Loucy (cell line): ENCODE results near the gene WDR45B.

ENCODE experiments used
- H2AFZ ChIP-seq: fragments of 200-600 bp; sonication (generic); 2 replicates; pipeline ENCODE4 v1.6.0; 2016; ENCODE audit warnings: antibody characterized with exemption, mild to moderate bottlenecking, low read length, moderate library complexity
- H3F3A ChIP-seq: fragments of 200-600 bp; 2 replicates; pipeline ENCODE4 v1.6.0; 2016; ENCODE audit warnings: antibody characterized with exemption, low read depth, mild to moderate bottlenecking
- H3K27me3 ChIP-seq: fragments of 200-600 bp; sonication (generic); 2 replicates; pipeline ENCODE4 v1.6.1; 2014; ENCODE audit warnings: low read length, mild to moderate bottlenecking; ENCODE audit not compliant: insufficient read depth, poor library complexity, severe bottlenecking
- H3K36me3 ChIP-seq: fragments of 200-600 bp; sonication (generic); 2 replicates; pipeline ENCODE4 v1.6.1; 2016; ENCODE audit warnings: low read length; ENCODE audit not compliant: insufficient read depth
- H3K4me1 ChIP-seq: fragments of 200-600 bp; sonication (generic); 2 replicates; pipeline ENCODE4 v1.5.1; 2014; ENCODE audit warnings: low read length, mild to moderate bottlenecking; ENCODE audit not compliant: insufficient read depth, poor library complexity, severe bottlenecking
- H3K4me2 ChIP-seq: fragments of 200-600 bp; sonication (generic); 2 replicates; pipeline ENCODE4 v1.6.0; 2014; ENCODE audit warnings: antibody characterized with exemption, low read length, low read depth, mild to moderate bottlenecking; ENCODE audit not compliant: poor library complexity, severe bottlenecking
- H3K4me3 ChIP-seq: fragments of 200-600 bp; sonication (generic); 2 replicates; pipeline ENCODE4 v1.5.1; 2014; ENCODE audit warnings: low read length, mild to moderate bottlenecking, mixed read lengths; ENCODE audit not compliant: poor library complexity, severe bottlenecking
- H3K79me2 ChIP-seq: fragments of 200-600 bp; sonication (generic); 2 replicates; pipeline ENCODE4 v1.6.1; 2014; ENCODE audit warnings: low read length; ENCODE audit not compliant: insufficient read depth
- H3K9ac ChIP-seq: fragments of 200-600 bp; sonication (generic); 2 replicates; pipeline ENCODE4 v1.6.0; 2014; ENCODE audit warnings: mild to moderate bottlenecking, low read depth, low read length, moderate library complexity; ENCODE audit not compliant: poor library complexity, severe bottlenecking
- H3K9me2 ChIP-seq: fragments of 200-600 bp; sonication (generic); replicated peaks from 2 replicates; pipeline ENCODE4 v1.6.1; 2016; ENCODE audit warnings: low read depth, low read length, mixed read lengths
- H3K9me3 ChIP-seq: fragments of 200-600 bp; sonication (generic); 2 replicates; pipeline ENCODE4 v1.6.1; 2014; ENCODE audit warnings: mild to moderate bottlenecking, antibody characterized with exemption, low read length, low read depth; ENCODE audit not compliant: insufficient read depth
- H4K20me1 ChIP-seq: fragments of 200-600 bp; sonication (generic); 2 replicates; pipeline ENCODE4 v1.6.0; 2014; ENCODE audit warnings: antibody characterized with exemption, low read length, mild to moderate bottlenecking; ENCODE audit not compliant: insufficient read depth, poor library complexity, severe bottlenecking
- CTCF ChIP-seq: fragments of 200-600 bp; sonication (generic); conservative IDR thresholded peaks from 2 replicates; pipeline ENCODE4 v1.5.1; 2014; ENCODE audit warnings: mild to moderate bottlenecking, antibody characterized with exemption, low read length
- EZH2phosphoT487 ChIP-seq: fragments of 200-600 bp; IDR thresholded peaks from 2 replicates; pipeline ENCODE4 v1.6.1; 2018; ENCODE audit warnings: antibody characterized with exemption, mild to moderate bottlenecking, moderate library complexity, borderline replicate concordance

WDR45B gene

GRCh38 chr17:82602986-82603710 lies 45.1 kb downstream of the WDR45B start:
- H3K79me2 ChIP-seq: no peaks in the 10 kb centered on the region
- no peaks in the 10 kb centered on the region for H4K20me1 ChIP-seq

GRCh38 chr17:82602487-82602886 lies 45.8 kb downstream of the WDR45B start:
- H3K36me3 ChIP-seq: peaks cover 55% of the 10 kb centered on the region; the same call in 1 of the 2 replicates
- no peak overlapping the region for H3K4me2 ChIP-seq
- no peak overlapping the region for H3K9ac ChIP-seq
- H3K9me3 ChIP-seq: no peaks in the 10 kb centered on the region
- no peak for TF ChIP-seq EZH2phosphoT487
- no peak for TF ChIP-seq CTCF
- H3K4me1 ChIP-seq: no peaks in the 10 kb centered on the region
- no peaks in the 10 kb centered on the region for H3K9me2 ChIP-seq
- H3K4me3 ChIP-seq: no peak overlapping the region
- no peaks in the 10 kb centered on the region for H4K20me1 ChIP-seq
- no peak overlapping the region for H2AFZ ChIP-seq
- H3K79me2 ChIP-seq: no peaks in the 10 kb centered on the region
- no peaks in the 10 kb centered on the region for H3F3A ChIP-seq
- no peaks in the 10 kb centered on the region for H3K27me3 ChIP-seq

More at GRCh38 chr17:82602986-82603710, 45.1 kb downstream of the WDR45B start:
- H3K4me2 ChIP-seq: no peak overlapping the region
- no peaks in the 10 kb centered on the region for H3K27me3 ChIP-seq
- no peaks in the 10 kb centered on the region for H3K9me3 ChIP-seq
- H3K4me3 ChIP-seq: no peak overlapping the region
- H3K4me1 ChIP-seq: no peaks in the 10 kb centered on the region
- TF ChIP-seq EZH2phosphoT487 (no peak), CTCF (no peak)
- H3F3A ChIP-seq: no peaks in the 10 kb centered on the region
- no peak overlapping the region for H3K9ac ChIP-seq
- no peaks in the 10 kb centered on the region for H3K9me2 ChIP-seq
- peaks cover 55% of the 10 kb centered on the region; the same call in 1 of the 2 replicates for H3K36me3 ChIP-seq
- H2AFZ ChIP-seq: no peak overlapping the region

- no peaks in the 10 kb centered on the region for H3K4me1 ChIP-seq
- no peaks in the 10 kb centered on the region for H3K79me2 ChIP-seq
- H2AFZ ChIP-seq: no peak overlapping the region
- no peaks in the 10 kb centered on the region for H3K27me3 ChIP-seq
- no peak overlapping the region for H3K9ac ChIP-seq
- no peaks in the 10 kb centered on the region for H3K9me2 ChIP-seq
- H3K36me3 ChIP-seq: peaks cover 64% of the 10 kb centered on the region; the same call in 1 of the 2 replicates
- H3K9me3 ChIP-seq: no peaks in the 10 kb centered on the region
- no peak overlapping the region for H3K4me3 ChIP-seq
- H4K20me1 ChIP-seq: no peaks in the 10 kb centered on the region
- H3F3A ChIP-seq: no peaks in the 10 kb centered on the region
- H3K4me2 ChIP-seq: no peak overlapping the region
- TF ChIP-seq CTCF (no peak), EZH2phosphoT487 (no peak)
Observed at GRCh38 chr17:82601447-82602000, 46.7 kb downstream of the WDR45B start.
